SU-DHL-6 (cell line): ENCODE data around the gene SLC25A45.

Experiments
- CTCF ChIP-seq: fragments of 200-600 bp; sonication (generic); IDR thresholded peaks from one replicate; pipeline ENCODE4 v1.5.1; 2017; ENCODE audit warnings: antibody characterized with exemption, mild to moderate bottlenecking, low read length, moderate library complexity; ENCODE audit not compliant: insufficient read depth, poor library complexity, severe bottlenecking
- EZH2phosphoT487 ChIP-seq: fragments of 200-600 bp; sonication (generic), shearing (Covaris generic); conservative IDR thresholded peaks from 2 replicates; pipeline ENCODE4 v1.6.1; 2018; ENCODE audit warnings: mild to moderate bottlenecking, antibody characterized with exemption, low read length, moderate library complexity, mixed read lengths

- TF ChIP-seq CTCF: no peak
- TF ChIP-seq EZH2phosphoT487: no peak
Observed at GRCh38 chr11:65353376-65353775, 29.1 kb downstream of the SLC25A45 start.
